ENCODE data around the gene CNIH4.

The CNIH4 gene

DNA sequence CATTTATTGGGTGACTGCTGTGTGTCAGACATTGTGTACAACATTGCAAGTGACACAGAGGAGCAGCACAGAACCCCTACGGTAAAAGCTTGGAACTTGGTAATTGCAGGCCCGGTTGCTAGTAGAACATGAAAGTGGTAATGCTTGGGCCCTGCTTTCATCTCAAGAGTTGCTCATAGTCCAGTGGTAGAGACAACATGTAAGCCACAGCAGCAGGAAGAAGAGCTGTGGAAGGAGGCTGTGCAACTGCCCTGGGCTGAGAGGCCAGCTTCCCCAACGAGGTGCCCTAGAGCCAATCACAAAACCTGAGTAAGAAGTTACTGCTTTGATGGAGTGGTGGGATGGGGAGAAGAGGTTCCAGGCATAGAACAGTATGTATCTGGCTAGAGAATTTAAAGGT is 18.4 kb downstream of the CNIH4 start:
- no peak for DNase-seq (ENCODE audit: low read depth, low spot score)
- in situ Hi-C loops (cut with HindIII; ENCODE audit: low sequenced_read_pairs): loop anchor here (10.0 kb wide), 1 partner anchor 50 kb away; no protein-coding TSS in a partner anchor
- no peak overlapping the region for H3K4me3 ChIP-seq (ENCODE audit: low read depth, low read length)

DNA sequence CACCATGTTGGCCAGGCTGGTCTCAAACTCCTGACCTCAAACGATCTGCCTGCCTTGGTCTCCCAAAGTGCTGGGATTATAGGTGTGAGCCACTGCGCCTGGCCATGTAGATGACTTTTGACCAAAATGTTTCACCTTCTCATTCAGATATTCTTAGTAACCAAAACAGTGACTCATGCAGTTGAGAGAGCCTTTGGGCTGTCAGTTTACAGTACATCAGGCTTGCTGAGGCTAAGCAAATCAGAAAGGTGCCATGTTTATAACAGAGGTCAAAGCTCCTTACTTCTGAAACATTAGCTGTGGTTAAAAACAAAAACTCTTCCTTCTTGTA is 21.0 kb downstream of the CNIH4 start:
- in situ Hi-C loops (cut with HindIII; ENCODE audit: low sequenced_read_pairs): loop anchor here (10.0 kb wide), 1 partner anchor 47 kb away; no protein-coding TSS in a partner anchor
- peak; percentile 55 for DNase-seq (ENCODE audit: low read depth, low spot score)
- TF ChIP-seq, protein P1, sequence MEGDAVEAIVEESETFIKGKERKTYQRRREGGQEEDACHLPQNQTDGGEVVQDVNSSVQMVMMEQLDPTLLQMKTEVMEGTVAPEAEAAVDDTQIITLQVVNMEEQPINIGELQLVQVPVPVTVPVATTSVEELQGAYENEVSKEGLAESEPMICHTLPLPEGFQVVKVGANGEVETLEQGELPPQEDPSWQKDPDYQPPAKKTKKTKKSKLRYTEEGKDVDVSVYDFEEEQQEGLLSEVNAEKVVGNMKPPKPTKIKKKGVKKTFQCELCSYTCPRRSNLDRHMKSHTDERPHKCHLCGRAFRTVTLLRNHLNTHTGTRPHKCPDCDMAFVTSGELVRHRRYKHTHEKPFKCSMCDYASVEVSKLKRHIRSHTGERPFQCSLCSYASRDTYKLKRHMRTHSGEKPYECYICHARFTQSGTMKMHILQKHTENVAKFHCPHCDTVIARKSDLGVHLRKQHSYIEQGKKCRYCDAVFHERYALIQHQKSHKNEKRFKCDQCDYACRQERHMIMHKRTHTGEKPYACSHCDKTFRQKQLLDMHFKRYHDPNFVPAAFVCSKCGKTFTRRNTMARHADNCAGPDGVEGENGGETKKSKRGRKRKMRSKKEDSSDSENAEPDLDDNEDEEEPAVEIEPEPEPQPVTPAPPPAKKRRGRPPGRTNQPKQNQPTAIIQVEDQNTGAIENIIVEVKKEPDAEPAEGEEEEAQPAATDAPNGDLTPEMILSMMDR (IDR thresholded peaks at IDR 0.05; ENCODE audit: low read depth, low read length): no peak
- H3K4me3 ChIP-seq (ENCODE audit: low read depth, low read length): no peak overlapping the region

More for the DNA sequence above, 18.4 kb downstream of the CNIH4 start:
- TF ChIP-seq, protein P1 (IDR thresholded peaks at IDR 0.05; ENCODE audit: low read depth, low read length): no peak

DNA sequence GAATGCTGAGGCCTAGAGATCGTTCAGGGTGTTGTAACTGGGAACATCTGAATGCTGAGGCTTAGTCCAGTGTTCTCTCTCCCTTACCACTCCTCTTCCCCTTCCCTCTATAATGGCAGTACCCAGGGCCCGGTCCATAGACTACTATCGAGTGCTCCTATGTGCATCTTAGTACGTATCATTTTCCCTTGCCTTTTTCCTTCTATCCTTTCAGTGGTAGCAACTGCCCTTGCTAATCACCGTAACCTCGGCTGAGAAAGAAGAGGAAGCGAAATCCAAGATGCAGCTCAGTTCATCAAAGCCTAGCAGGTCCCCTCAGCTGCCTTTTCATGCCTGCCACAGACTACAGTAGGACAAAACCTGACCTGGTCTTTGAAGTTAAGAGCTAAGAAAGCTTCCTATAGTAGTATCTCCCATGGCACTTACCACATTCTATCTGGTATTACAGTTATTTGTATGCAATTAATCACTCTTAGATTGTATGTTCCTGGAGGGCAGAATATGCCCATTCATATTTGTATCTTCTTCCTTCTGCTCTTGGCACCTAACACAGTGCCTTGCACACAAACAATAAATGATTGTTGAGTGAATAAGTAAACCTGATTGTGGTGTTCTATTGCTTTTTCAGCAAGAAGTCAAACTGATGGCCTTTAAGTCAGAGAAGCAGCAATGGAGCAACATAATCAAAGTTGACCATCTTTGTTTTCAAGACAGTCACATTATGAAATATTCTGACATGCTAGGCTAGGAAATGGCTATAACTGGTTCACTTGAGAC is 22.4 kb downstream of the CNIH4 start:
- in situ Hi-C loops (cut with HindIII; ENCODE audit: low sequenced_read_pairs): loop anchor here (10.0 kb wide), 1 partner anchor 46 kb away; no protein-coding TSS in a partner anchor
- TF ChIP-seq, protein P1 (IDR thresholded peaks at IDR 0.05; ENCODE audit: low read depth, low read length): no peak
- no peak for DNase-seq (ENCODE audit: low read depth, low spot score)
- H3K4me3 ChIP-seq (ENCODE audit: low read depth, low read length): no peak overlapping the region

DNA sequence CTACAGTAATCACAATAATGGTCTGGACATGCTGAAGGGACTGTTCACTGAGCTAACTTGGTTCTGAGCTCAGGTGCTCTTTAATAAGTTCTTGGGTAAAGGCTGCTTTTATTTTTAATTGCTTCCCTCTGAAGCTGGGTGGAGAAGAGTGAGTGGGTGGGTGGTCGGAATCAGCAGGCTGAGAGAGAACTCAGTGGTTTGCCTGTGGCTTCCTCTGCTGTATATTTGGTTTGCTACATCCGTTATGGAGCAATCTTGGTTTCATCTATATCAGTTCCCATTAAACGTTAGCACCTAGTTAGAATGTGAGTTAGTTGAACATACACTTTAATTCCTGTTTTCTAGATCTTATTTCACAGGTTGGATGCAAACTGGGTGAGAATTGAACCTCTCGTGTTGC is 23.3 kb downstream of the CNIH4 start:
- H3K4me3 ChIP-seq (ENCODE audit: low read depth, low read length): no peak overlapping the region
- TF ChIP-seq, protein P1 (IDR thresholded peaks at IDR 0.05; ENCODE audit: low read depth, low read length): no peak
- DNase-seq (ENCODE audit: low read depth, low spot score): no peak
- in situ Hi-C loops (cut with HindIII; ENCODE audit: low sequenced_read_pairs): no loop called here

DNA sequence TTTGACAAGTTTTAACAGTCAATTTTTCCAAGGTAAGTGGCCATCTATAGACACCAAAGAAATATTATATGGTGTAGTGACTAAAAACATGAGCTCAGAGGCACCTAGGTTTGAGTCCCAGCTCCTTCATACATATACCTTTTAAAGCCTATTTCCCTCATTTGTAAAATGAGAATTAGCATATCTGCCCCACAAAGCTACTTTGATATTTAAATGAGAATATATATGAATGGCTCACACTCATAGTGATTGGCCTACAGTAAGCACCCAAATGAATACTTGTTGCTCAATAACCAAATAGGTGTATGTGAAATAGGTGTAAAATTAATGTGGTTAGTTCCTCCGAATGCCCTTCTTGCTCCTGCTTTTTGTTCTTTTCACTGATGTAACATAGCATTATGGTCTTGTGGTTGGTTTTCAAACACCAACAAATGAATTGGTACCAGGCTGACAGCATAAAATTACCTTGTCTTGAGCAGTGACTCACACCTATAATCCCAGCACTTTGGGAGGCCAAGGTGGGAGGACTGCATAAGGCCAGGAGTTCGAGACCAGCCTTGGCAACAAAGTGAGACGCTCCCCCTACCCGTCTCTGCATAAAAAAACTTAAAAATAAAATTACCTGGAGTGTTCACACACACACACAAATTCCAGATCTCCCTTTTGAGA is 25.3 kb downstream of the CNIH4 start:
- TF ChIP-seq, protein P1 (IDR thresholded peaks at IDR 0.05; ENCODE audit: low read depth, low read length): no peak
- in situ Hi-C loops (cut with HindIII; ENCODE audit: low sequenced_read_pairs): no loop called here
- no peak for DNase-seq (ENCODE audit: low read depth, low spot score)
- H3K4me3 ChIP-seq (ENCODE audit: low read depth, low read length): no peak overlapping the region

DNA sequence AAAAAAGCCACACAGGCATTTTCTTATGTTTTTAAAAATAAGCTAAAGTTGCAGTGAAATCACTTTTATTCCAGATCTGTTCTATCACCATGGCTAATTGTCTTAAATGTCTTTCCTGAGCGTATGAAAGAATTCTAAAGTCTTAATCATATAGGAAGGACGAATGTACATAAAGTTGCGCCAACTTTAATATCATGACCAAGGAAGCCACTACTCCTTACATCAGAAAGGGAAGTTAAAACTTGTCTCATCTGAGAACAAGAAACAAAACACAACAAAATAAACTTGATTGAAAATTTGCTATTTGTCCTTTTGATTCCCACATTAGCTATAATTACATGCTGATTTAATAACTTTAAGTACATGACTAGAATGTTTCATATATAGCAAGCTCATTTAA is 26.5 kb downstream of the CNIH4 start:
- in situ Hi-C loops (cut with HindIII; ENCODE audit: low sequenced_read_pairs): no loop called here
- H3K4me3 ChIP-seq (ENCODE audit: low read depth, low read length): no peak overlapping the region
- DNase-seq (ENCODE audit: low read depth, low spot score): no peak
- TF ChIP-seq, protein P1 (IDR thresholded peaks at IDR 0.05; ENCODE audit: low read depth, low read length): no peak
